ENCODE results near the gene TMEM101.
A peak's percentile ranks its signal among the peaks of the same experiment; 100 is the strongest.
"Not testable (repeated sequence)": the region's sequence is repeated elsewhere in the genome, so short reads cannot be mapped to it uniquely, and the experiment has no call there.

TMEM101 gene

GRCh38 chr17:43999024-43999423, 15.7 kb downstream of the TMEM101 start:
- DNase-seq = no peak

GRCh38 chr17:43998552-43998951, 16.2 kb downstream of the TMEM101 start:
- no peak for DNase-seq

- DNase-seq = not testable (repeated sequence)
Measured at GRCh38 chr17:43997180-43997579, 17.6 kb downstream of the TMEM101 start.

DNA sequence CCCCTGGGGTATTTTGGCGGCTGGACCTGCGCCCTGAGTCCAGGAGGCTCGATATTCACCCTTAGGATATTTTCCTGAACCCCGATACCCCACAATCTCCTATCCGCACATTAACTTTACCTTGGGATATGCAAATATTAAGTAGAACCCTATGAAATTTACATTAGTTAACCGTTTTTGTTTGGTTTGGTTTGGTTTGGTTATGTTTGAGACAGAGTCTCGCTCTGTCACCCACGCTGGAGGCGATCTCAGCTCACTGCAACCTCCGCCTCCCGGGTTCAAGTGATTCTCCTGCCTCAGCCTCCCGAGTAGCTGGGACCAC, 19.7 kb downstream of the TMEM101 start:
- no peak for DNase-seq

DNA sequence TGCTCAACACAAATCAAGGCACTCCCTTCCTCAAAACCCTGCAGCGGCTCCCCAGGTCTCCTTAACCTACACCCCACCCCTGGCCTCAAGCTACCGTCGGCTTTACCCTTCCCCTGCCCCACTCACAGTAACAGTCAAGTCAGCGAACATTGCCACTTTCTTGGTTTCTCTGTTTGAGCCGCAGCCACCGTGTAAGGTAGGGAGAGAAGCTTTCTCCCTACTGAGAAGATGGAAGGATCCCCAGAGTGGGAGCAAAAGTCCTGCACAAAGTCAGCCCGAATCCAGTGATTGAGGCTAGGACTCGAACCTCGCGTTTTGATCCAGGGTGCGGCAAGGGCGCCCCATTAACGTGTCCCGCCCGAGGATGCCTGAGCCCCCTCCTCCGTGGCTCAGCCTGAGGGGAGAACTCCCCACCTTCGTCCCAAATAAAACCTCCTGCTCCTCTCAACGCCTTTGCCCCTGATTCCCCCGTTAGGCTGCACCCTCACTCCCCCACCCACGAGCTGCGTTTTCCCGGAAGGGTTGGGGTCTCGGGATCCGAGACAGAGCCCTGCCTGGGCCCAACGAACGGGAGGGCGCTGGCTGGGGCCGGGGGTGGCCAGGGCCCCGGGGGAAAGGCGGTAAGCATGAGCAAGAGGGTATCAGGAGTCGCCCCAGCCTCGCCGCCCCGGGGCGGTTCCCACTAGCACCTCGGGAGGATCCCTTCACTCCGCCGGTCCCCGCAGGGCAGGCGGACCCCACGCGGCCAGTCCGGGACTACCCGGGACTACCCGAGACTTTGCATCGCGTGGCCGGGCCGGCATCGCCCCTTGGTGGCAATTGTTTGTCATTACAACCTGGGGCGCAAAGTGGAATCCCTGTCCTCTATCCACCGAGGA, 20.3 kb downstream of the TMEM101 start:
- DNase-seq = peak; percentile 65

GRCh38 chr17:43992641-43993040, 22.1 kb downstream of the TMEM101 start:
- DNase-seq = no peak

DNA sequence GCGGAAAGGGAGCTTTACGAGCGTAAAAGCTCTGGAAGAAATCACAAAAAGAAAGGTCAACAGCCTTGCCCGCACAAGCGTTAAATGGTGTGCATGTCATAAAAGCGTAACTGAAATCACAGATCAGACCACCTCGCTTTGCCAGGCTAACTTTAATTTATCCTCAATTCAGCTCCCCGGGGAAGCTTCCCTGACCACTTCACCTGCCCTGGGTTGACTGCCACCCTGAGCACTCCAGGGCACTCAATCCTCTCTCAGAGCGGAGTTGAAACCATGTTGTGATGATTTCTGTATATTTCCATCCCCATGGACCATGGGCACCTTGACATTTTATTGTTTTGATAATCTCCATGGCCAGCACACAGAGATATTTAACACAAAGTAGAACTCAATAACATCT, 26.5 kb downstream of the TMEM101 start:
- DNase-seq = no peak

DNA sequence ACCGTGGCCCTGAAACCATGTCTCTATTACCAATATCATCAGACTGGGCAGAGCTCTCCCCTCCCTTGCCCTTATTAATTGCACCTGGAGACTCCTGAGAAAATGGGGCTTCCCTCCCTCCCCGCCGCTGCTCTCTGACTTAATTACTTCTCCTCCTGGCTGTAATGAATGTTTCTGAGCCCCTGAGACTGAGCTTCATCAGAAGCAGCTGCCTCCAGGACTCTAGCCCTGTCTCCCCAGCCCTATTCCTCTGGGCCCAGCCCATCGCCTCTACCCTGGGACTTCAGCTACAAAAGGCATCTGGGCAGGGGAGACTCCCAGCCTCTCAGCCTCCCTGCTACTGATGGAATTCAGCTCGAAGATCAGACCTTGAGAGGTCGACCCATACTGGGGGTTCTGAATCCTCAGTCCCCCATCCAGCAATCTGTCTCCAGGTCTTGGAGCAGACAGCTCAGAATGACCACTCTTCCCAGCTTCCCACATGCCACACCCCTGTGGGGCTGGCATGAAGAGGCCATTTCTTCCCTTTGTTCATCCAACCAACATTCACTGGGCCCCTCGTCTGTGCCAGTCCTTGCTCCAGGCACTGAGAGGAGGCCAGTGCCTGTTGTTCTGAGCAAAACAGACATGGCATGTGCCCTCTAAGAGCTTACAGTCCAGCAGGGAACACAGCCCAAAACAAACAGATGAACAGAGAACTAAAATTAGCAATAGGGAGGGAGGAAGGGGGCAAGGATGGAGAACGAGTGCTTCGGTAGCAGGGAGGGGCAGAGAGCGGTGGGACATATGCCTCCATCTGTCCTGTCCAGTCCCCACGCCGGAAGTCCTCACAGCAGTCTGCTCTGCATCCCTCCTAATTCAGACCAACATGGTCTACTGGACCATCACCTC, 27.4 kb downstream of the TMEM101 start:
- DNase-seq = no peak

GRCh38 chr17:43986225-43986981, 28.4 kb downstream of the TMEM101 start:
- DNase-seq = no peak

- DNase-seq = no peak
Measured at GRCh38 chr17:43984521-43984920, 30.2 kb downstream of the TMEM101 start.

DNA sequence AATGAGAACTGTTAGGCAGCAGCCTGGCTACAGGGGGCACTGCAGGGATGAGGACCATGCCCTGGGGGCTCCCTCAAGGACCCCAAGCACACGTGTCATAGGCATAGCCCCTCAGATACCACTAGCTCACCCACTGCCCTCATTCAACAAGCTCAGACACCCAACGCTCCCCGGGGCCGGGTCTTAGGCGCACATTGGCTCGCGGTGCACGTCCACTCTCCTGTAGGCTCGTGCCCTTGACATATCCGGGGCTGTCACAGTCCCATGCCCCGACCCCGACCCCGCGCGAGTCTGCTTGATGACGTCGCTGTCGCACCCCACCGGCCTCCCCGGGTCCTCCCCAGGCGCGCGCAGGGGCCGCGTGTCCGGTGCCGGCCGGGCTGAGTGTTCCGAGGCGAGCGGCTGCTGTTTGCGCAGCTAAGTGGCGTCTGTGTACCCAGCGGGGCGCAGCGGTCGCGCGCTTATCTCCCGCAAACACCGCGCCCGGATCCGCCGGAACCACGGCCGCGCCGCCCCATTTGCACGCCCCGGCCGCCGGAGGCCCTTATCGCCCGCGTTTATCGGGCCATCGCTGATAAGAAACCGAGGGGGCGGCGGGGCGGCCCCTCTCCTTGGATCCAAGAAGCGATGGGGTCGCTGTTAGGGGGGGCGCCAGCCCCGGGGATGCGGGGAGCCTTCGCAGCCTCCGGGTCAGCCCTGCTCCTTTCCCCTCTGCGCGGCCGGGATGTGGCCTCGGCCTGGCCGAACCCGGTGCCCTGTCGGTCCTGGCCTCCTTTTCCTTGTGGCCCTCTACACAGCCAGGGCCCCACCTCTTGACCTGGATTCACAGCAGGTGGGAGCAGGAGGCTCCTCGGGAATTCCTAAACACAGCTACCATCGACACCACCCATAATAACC, 31.0 kb downstream of the TMEM101 start:
- peak; percentile 3 for DNase-seq

GRCh38 chr17:43983196-43983514, 31.6 kb downstream of the TMEM101 start:
- no peak for DNase-seq

DNA sequence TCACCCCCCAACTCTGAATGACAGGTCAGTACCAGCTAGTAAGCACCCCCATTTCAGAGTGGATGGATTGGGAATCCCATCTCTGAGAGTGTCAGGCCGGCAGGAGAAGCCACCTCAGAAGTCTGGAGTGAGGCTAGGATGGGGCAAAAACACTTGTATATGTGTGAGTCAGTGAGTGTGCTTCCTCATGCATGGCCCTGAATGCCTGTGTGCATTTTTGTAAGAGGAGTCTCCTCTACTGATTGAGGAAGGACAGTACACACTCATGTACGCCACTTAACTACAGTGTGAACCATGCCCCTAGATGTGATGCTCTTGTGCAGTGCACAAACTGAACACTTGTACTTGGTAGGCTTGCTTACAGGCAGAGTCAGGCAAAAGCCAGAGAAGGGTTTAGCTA, 32.6 kb downstream of the TMEM101 start:
- DNase-seq = no peak

- no peak for DNase-seq
Measured at GRCh38 chr17:43979671-43980070, 35.1 kb downstream of the TMEM101 start.

DNA sequence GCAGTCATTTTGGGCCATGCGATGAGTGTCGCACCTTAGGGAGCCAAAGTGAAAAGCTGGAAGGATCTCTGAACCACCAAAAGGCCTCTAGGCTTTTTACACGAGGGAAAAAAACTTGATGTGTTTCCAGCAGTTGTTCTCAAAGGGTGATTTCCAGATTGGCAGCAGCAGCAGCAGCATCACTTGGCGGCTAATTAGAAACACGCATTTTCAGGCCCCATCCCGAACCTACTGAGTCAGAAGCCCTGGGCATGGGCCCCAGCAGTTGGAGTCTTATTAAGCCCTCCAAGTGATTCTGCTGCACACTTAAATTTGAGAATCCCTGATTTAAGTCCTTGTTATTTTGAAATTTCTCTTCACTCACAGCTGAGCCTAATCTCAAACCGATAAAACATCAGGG, 35.8 kb downstream of the TMEM101 start:
- no peak for DNase-seq

DNA sequence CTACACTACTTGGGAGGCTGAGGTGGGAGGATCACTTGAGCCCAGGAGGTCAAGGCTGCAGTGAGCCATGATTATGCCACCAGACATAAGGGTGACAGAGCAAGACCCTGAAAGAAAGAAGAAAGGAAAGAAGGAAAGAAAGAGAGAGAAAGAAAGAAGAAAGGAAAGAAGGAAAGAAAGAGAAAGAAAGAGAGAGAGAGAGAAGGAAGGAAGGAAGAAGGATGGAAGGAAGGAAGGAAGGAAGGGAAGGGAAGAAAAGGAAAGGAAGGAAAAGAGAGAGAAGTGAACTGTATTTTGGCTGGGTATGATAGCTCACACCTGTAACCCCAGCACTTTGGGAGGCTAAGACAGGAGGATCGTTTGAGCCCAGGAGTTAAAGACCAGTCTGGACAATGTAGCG, 36.7 kb downstream of the TMEM101 start:
- no peak for DNase-seq

DNA sequence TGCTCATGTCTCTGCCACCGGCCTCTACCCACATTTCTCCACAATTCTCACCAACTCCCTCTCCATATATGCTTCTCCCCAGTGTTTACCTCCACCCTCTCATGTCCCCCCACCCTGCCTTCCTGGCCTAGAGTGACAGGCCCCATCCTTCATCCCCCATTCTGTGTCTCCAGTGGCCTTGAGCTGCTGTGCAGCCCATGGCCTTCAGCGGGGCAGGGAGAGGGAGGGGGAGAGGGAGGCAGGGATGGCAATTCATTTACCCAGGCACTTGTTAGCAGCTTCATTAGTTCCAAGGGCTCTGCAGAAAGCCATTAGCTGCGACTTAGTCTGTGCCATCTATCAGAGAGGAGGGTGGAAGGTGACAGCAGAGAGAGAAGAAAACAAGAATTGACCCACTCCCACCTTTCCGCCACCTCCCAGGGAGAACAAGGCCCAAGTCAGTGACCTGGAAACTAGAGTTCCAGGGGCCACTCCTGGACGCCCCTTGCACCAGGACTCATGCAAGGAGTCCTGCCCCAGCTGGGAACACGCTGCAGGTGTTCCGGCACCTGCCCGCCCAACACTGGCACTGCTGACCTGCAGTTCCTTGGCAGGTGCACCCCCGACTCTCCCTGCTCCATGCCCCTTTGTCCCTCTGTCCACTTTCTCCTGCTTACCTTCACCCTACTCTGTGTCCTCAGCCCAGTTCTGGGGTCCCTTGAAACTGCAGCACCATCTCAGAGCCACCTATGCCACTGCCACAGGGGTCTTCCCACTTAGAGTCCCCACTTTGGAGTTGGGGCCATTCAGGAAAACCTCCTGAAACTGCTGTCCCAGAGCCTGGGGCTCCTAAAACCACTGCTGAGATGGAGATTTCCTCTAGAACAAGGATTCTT, 37.6 kb downstream of the TMEM101 start:
- DNase-seq = no peak

GRCh38 chr17:43975898-43976297, 38.9 kb downstream of the TMEM101 start:
- DNase-seq = no peak

- no peak for DNase-seq
Measured at GRCh38 chr17:43974382-43975266, 40.1 kb downstream of the TMEM101 start.

Data from activated CD4-positive, alpha-beta T cell treated with anti-CD3 and anti-CD28 coated beads, Interleukin-2, amount 50 U/mL, for 1 hour (primary cell).